ENCODE results near the gene HP1BP3.
A peak's percentile ranks its signal among the peaks of the same experiment; 100 is the strongest.
"Not testable (repeated sequence)": the region's sequence is repeated elsewhere in the genome, so short reads cannot be mapped to it uniquely, and the experiment has no call there.

HP1BP3 gene

GRCh38 chr1:20787029-20787839 lies at the start of gene HP1BP3:
Gene HP1BP3 (minus strand): TSS chr1:20787307. CDS start chr1:20780440, 6,867 bp downstream.
- peak; percentile 54 to 72 for DNase-seq

- DNase-seq: no peak
These were observed 49.1 kb upstream of the HP1BP3 start for GRCh38 chr1:20836230-20836629.

DNA sequence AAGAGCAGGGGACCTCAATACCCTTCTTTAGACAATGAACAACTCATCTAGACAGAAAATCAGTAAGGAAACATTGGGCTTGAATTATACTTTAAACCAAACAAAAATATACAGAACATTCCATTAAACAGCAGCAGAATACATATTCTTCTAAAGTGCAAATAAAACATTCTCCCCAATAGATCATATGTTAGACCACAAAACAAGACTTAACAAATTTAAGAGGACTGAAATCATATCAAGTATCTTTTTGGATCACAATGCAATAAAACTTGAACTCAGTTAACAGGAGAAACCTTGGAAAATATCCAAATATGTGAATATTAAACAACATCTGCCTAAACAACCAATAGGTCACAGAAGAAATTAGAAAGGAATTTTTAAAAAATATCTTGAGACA lies 47.7 kb upstream of the HP1BP3 start:
- DNase-seq: no peak

- no peak for DNase-seq
These were observed 47.1 kb upstream of the HP1BP3 start for GRCh38 chr1:20834192-20834591.

DNA sequence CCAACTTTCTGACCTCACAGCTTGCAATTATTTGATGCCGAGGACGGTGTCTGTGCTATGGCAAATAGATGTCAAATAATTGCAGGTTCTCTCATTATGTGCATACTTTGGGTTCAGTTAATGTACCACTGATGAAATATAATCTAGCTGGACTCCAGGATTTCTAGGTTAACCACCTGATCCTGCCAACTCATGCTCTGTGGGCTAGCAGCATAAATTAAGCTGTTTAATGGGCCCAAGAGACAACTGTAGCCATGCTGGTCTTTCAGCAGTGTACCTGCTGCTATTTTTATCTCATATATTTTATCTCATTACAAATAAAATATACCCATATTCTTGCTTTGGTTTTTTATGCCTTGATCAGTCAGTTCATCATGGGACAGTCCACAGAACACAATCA lies 43.3 kb upstream of the HP1BP3 start:
- no peak for DNase-seq

- DNase-seq: no peak
These were observed 42.8 kb upstream of the HP1BP3 start for GRCh38 chr1:20829946-20830345.

DNA sequence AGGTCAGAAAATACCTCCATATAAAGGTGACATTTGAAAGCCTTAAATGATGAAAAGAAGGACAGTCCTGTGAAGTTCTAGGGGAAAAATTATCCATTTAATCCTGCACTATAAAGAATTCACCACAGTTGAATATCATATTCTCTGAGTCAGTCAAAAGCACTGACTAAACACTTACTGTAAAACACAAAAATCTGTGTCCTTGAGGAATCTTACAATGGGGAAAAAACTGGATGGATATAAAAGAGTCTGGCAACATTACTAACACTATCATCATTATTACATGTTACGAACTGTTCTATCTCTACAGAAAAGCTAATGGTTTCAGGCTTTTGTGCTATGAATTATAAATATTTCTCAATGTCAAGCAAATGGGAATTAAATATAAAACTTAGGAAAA lies 42.4 kb upstream of the HP1BP3 start:
- DNase-seq: no peak

DNA sequence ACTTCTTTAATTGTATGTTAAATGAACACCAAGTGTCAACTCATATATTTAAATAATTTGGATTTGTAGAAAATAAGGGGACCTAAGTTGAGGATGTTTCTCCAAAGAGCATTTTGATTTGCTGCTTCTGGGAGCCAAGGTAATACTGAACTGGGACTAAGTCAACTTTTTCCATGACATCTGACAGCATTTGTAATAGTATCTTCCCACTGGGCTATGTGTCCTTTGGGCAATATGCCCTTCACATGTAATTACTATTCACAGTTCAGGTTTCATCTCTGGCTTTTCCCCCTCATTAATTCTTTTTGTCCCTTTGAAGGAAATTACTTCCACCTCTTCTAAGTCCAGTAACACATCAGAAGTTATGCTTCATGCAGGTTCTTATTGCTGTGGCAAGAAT lies 36.7 kb upstream of the HP1BP3 start:
- DNase-seq: no peak

DNA sequence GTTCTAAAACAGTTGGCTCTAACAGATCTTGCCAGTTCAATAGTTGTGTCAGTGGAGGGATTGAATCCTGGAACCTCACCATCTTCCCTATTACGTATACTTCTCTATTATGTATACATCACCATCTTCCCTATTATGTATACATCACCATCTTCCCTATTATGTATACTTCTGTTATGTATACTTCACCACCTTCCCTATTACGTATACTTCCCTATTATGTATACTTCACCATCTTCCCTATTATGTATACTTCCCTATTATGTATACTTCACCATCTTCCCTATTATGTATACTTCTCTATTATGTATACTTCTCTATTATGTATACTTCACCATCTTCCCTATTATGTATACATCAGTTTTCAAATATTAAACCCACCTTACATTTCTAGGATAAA lies 34.4 kb upstream of the HP1BP3 start:
- DNase-seq: no peak

GRCh38 chr1:20819818-20820217 lies 32.7 kb upstream of the HP1BP3 start:
- DNase-seq: no peak

GRCh38 chr1:20814534-20814871 lies 27.4 kb upstream of the HP1BP3 start:
- DNase-seq: no peak

GRCh38 chr1:20811916-20812315 lies 24.8 kb upstream of the HP1BP3 start:
- DNase-seq: no peak

DNA sequence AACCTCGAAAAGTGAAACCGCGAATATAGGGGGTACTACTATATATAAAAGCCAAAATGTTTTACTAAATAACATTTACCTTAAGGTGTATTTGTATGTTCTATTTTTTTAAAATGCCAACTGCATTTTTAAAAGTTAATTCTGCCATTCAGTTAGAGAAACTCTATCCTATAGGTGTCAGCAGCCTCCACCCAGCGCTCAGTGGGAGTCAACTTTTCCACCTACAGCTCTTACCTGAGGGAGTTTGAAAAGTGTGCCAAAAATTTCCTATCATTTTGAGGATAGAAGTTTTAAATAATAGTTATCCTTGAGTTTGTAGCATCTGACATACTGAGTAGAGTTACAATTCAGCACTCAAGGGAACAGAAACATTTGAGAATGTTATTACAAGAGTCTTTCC lies 6.1 kb upstream of the HP1BP3 start:
- DNase-seq: no peak

- no peak for DNase-seq
These were observed 5.1 kb upstream of the HP1BP3 start for GRCh38 chr1:20792196-20792595.

DNA sequence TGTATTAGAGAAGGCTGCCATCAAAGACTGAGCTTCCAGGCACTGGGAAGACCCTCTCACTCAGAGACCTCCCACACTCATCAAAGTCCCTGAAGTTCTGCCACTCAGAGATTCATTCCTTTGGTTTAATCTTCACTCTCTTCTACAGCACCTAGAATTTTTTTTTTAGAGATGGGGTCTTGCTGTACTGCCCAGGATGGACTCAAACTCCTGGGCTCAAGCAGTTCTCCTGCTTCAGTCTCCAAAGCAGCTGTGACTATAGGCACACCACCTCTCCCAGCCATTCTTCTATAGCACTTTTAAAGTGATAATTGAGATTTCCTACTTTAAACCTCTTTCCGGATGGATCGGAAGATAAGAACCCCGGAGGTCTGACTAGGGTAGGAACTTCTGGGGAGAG lies 3.7 kb upstream of the HP1BP3 start:
- no peak for DNase-seq

DNA sequence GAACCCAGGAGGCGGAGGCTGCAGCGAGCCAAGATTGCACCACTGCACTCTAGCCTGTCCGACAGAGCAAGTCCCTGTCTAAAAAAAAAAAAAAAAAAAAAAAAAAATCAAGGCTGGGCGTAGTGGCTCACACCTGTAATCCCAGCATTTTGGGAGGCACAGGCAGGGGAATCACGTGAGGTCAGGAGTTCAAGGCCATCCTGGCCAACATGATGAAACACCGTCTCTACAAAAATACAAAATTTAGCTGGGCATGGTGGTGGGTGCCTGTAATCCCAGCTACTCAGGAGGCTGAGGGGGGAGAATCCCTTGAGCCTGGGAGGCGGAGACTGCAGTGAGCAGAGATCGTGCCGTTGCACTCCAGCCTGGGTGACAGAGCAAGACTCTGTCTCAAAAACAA lies 2.5 kb upstream of the HP1BP3 start:
- not testable (repeated sequence) for DNase-seq

DNA sequence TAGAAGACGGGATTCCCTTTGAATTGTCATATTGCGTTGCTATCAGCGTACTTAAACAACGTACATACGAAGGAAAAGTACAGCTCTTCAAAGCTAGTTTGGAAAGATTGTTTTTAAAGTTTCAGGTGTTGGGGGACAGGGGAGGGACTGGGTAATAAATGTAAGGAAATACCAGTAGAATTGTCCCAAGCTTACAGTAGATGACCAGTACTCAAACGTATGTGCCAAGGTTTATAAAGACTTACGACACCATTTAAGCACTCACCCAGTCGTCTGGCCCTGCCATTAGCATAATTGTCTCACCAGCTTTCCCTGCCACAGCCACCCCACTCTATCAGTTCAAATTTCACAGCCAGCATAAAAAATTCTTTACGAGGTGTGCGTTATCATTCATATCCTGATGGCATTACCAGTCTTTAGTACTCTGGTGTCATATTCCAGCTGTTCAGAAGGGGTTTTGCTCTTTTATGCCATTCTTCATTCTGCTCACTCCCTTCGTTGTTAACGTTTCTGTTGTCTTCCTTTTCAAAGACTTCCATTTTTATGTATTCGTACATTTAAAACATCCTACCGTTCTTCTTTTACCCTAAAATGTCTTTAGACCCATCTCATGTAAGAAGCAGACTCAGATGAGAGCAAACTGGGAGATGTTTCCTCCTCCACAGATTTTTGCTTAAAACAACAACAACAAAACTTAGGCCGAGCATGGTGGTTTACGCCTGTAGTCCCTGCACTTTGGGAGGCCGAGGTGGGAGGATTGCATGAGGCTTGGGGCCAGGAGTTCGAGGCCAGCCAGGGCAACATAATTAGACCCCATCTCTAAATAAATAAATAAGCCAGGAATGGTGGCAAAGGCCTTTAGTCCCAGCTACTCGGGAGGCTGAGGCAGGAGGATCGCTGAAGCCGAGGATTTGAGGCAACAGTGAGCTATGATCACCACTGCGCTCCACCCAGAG lies 1.0 kb upstream of the HP1BP3 start:
- DNase-seq: peak; percentile 7 to 28

- DNase-seq: peak; percentile 90 to 94
These were observed 666 bp downstream of the HP1BP3 start for GRCh38 chr1:20786253-20787028.

DNA sequence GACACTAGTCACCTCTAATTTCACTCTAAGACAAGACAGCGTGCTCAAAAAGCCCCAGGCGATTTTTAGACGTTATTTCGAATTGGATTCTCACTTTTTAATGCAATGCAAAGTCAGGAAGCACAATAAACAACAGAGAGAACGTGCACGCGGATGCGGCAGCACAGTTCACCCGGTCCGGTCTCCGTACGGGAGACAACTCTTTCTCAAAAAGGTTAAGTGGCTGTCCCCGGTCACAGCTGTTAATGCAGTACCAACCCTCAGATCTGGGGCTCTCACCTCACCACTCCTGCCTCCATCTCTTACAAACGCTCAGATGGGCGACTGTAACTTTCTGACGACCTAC lies 1.2 kb downstream of the HP1BP3 start:
- DNase-seq: no peak

- no peak for DNase-seq
These were observed 11.4 kb downstream of the HP1BP3 start for GRCh38 chr1:20775700-20776099.

GRCh38 chr1:20771780-20772179 lies 15.3 kb downstream of the HP1BP3 start:
- no peak for DNase-seq

DNA sequence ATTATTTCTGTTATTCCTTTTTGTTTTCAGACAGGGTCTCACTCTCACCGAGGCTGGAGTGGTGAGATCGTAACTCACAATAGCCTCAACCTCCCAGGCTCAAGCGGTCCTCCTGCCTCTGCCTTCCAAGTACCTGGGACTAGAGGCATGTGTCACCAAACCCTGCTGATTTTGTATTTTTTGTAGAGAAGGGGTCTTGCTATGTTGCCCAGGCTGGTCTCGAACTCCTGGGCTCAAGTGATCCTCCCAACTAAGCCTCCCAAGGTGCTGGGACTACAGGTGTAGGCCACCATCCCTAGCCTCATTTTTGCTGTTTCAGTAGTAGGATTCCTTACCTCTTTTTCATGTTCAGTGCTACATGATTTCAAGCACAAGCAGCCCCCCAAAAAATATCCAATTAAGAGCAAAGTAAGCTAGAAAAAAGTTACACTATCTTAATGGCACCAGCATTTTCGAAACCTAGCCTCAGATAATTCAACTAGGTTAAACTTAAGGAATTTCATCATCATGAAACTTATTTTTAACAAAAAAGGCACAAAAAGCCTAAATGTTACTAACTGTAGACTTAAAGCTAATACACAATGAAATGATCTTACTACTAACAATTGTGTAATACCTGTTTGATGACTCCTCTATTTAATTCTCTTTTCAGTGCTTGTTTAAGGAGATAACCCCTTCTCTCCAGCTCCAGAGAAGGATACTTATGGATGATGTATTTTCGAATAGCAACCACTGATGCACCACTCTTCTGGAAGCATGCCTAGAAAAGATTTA lies 16.6 kb downstream of the HP1BP3 start:
- DNase-seq: no peak

DNA sequence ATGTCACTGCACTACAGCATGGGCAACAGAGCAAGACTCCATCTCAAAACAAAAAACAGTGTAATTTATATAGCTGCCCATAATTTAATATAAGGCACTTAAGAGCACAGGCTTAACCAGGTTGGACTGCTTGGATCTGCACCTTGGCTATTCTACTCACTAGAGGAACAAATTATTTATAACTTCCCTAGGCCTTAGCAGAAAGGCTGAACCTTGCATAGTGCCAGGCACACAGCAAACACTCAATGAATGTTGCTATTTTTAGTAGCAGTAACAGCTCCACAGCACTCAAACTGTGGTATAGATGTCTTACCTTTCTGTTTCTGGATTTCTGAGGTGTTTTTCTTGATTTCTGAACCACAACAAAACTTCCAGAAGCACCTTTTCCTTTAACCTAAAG lies 19.8 kb downstream of the HP1BP3 start:
- no peak for DNase-seq
